Ovary (tissue), 9 donors: ENCODE results near the gene FANCC. TPM values are rescaled to one million over a fixed set of nuclear protein-coding genes. Genes with fewer than 3 reads are reported as not detected.

Experiments
- DNase-seq, 5 donors: peaks; one replicate each; pipeline ENCODE4 v3.0.0-alpha.2; 2019 to 2020
- H3K27ac ChIP-seq, 2 donors: fragments of 200-600 bp; one replicate each; pipeline versions ENCODE4 v1.5.1 to v1.8.0; 2019 to 2022
- H3K27me3 ChIP-seq: fragments of 200-600 bp; one replicate; pipeline ENCODE4 v1.8.0; 2022
- H3K36me3 ChIP-seq: fragments of 200-600 bp; sonication (generic); one replicate; pipeline ENCODE4 v1.5.1; 2019
- H3K4me1 ChIP-seq: one replicate; pipeline ENCODE4 v1.8.1; 2013; ENCODE audit warnings: mild to moderate bottlenecking, moderate library complexity; ENCODE audit not compliant: insufficient read depth
- H3K4me3 ChIP-seq: fragments of 200-600 bp; sonication (generic); one replicate; pipeline ENCODE4 v1.5.1; 2017
- H3K9me3 ChIP-seq, 2 donors: fragments of 200-600 bp in 1 of 2; sonication (generic) in 1 of 2; one replicate each; pipeline versions ENCODE4 v1.5.1 to v1.8.1; 2013 to 2019; ENCODE audit warnings: mild to moderate bottlenecking in 1 of 2, moderate library complexity in 1 of 2
- EP300 ChIP-seq: sonication (generic); formaldehyde crosslinking; IDR thresholded peaks from one replicate; pipeline ENCODE4 v1.6.1; 2017; ENCODE audit warnings: antibody characterized with exemption
- POLR2A ChIP-seq: fragments of 450-650 bp; IDR thresholded peaks from one replicate; pipeline ENCODE4 v1.6.1; 2017; ENCODE audit warnings: antibody characterized with exemption, mild to moderate bottlenecking, moderate library complexity
- WGBS, 3 donors: extraction: QIAGEN DNeasy Blood & Tissue Kit in 1 of 3; methylation state at CpG; one replicate each; pipeline versions ENCODE4 v1.1.5 to v1.1.7; 2013 to 2017; 5-methylcytosine and 5-hydroxymethylcytosine counted together
- intact Hi-C, 4 donors: fragments of 100-400 bp; cut with DNase I; formaldehyde crosslinking; loops; one replicate each; pipeline versions ENCODE4 v1.11.0 to v1.15.1; 2022 to 2023
- polyA plus RNA-seq, 2 donors: library from polyadenylated mRNA; stranded (reverse); fragments of 200-250 nt in 1 of 2; fragments of 350-450 nt in 1 of 2; fragmentation: Illumina TruSeq in 1 of 2; extraction: RNeasy Lipid Tissue Mini Kit (QIAGEN cat#74804) in 1 of 2; gene quantifications; one replicate each; pipeline ENCODE4 v1.2.3, GENCODE V29; 2013 to 2014
- total RNA-seq, 7 donors: library from RNA; depleted of rRNA in 2 of 7; stranded (reverse); fragments of >200 nt in 2 of 7; fragmentation: NEBNext Ultra II Directional in 3 of 7; extraction: Animal tissue kit (Norgen Biotek cat#: 25700) in 3 of 7; gene quantifications; one replicate each; pipeline versions ENCODE4 v1.1.0 to v1.2.4, GENCODE V29; 2016 to 2023
- TF ChIP-seq, protein P1 (sequence below), 3 donors: fragments of 450-650 bp in 2 of 3; fragments of 200-600 bp in 1 of 3; IDR thresholded peaks; one replicate each; pipeline versions ENCODE4 v1.5.1 to v1.8.0; 2016 to 2022; ENCODE audit warnings: antibody characterized with exemption in 3 of 3, mild to moderate bottlenecking in 1 of 3
- donor health status: DM: no; HTN: no; CAD: no; lungs with moderate emphysema.
- donor health status: DM: no; HTN: no; CAD: no.
- donor health status: Bipolar disorder and iron deficiency.
- donor health status: DM: yes; HTN: yes; CAD: no.
- donor health status: DM: no; HTN: no; CAD: no.
- donor health status: DM: yes; HTN: yes; CAD: no.

Gene FANCC
- total and polyA plus RNA-seq, 9 donors = 2.9 to 7.5 (median 4.9) TPM

DNA sequence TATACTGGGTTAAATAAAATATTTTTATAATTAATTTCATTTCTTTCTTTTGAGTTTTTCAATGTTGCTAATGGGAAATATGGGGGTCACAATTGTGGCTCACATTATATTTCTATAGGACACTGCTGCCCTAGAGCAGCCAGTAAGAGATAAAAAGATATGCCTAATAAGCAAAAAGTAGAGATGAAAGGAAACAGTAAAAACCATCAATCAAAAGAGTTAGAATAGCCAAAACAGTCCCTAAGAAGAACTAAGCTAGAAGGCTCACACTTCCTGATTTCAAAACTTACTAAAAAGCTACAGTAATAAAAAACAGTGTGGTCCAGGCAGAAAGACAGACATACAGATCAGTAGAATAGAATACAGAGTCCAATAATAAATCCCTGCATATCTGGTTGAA lies 104.4 kb downstream of the FANCC start:
- Histone ChIP-seq H3K9me3 (no peaks in the 10 kb centered on the region), H3K4me3 (no peak overlapping the region), H3K27ac (no peak overlapping the region), H3K27me3 (no peaks in the 10 kb centered on the region), H3K4me1 (peaks cover 3% of the 10 kb centered on the region), H3K36me3 (no peaks in the 10 kb centered on the region)
- intact Hi-C loops = no loop called here
- no peak for DNase-seq
- TF ChIP-seq POLR2A = no peak
- TF ChIP-seq, protein P1, sequence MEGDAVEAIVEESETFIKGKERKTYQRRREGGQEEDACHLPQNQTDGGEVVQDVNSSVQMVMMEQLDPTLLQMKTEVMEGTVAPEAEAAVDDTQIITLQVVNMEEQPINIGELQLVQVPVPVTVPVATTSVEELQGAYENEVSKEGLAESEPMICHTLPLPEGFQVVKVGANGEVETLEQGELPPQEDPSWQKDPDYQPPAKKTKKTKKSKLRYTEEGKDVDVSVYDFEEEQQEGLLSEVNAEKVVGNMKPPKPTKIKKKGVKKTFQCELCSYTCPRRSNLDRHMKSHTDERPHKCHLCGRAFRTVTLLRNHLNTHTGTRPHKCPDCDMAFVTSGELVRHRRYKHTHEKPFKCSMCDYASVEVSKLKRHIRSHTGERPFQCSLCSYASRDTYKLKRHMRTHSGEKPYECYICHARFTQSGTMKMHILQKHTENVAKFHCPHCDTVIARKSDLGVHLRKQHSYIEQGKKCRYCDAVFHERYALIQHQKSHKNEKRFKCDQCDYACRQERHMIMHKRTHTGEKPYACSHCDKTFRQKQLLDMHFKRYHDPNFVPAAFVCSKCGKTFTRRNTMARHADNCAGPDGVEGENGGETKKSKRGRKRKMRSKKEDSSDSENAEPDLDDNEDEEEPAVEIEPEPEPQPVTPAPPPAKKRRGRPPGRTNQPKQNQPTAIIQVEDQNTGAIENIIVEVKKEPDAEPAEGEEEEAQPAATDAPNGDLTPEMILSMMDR (IDR thresholded peaks at IDR 0.05) = no peak
- TF ChIP-seq EP300 = no peak

DNA sequence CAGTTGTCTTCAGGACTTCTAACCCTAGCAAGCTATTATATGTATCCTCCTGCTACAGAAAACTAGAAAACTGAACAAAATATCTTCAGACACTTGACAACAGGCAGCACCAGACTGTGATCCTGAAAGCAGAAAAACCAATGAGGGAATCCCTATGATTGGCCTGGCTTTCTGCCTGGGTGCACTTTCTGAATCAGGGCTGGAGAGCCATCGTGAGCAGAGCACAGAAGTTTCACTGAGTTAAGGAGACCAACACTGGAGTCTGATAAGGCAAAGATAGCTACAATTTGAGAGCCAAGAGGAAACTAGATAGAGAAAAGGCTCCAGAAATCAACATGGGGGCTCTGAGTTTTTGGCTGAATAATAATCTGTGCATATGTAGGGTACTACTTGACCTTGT lies 106.5 kb downstream of the FANCC start:
- Histone ChIP-seq H3K4me1 (peaks cover 2% of the 10 kb centered on the region), H3K27ac (no peak overlapping the region), H3K4me3 (no peak overlapping the region), H3K27me3 (no peaks in the 10 kb centered on the region), H3K9me3 (no peaks in the 10 kb centered on the region), H3K36me3 (no peaks in the 10 kb centered on the region)
- DNase-seq = no peak
- WGBS, 3 donors = 15 to 21% (median 18%) methylated on average over 1 of the region's 1 CpG
- TF ChIP-seq, protein P1 (IDR thresholded peaks at IDR 0.05) = no peak
- TF ChIP-seq POLR2A (no peak), EP300 (no peak)
- intact Hi-C loops = no loop called here

DNA sequence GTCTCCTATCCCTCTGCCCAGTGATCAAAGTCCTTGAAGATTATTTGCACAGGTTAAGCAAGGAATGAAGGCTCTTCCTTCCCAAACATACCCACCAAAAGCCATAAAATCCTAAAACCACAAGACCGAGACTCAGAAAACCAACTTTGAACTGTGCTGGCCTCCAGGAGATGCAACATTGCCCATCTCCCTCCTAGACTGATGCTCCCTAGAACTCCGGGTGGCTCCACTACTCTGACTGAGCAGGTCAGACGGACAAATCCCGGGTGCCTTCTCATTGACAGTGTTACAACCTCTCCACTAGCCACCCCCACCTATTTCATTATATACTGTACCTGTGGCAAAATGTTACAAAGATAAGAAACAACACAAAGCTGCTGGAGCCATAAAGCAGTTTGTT lies 110.1 kb downstream of the FANCC start:
- H3K27me3 ChIP-seq = no peaks in the 10 kb centered on the region
- intact Hi-C loops = no loop called here
- H3K4me3 ChIP-seq = no peak overlapping the region
- H3K9me3 ChIP-seq = no peaks in the 10 kb centered on the region
- no peak overlapping the region for H3K27ac ChIP-seq
- H3K36me3 ChIP-seq = no peaks in the 10 kb centered on the region
- H3K4me1 ChIP-seq = peaks cover 2% of the 10 kb centered on the region
- no peak for DNase-seq
- TF ChIP-seq POLR2A (no peak), EP300 (no peak)
- TF ChIP-seq, protein P1 (IDR thresholded peaks at IDR 0.05) = no peak
- WGBS, 3 donors = 90 to 96% (median 91%) methylated on average over 4 of the region's 4 CpGs

DNA sequence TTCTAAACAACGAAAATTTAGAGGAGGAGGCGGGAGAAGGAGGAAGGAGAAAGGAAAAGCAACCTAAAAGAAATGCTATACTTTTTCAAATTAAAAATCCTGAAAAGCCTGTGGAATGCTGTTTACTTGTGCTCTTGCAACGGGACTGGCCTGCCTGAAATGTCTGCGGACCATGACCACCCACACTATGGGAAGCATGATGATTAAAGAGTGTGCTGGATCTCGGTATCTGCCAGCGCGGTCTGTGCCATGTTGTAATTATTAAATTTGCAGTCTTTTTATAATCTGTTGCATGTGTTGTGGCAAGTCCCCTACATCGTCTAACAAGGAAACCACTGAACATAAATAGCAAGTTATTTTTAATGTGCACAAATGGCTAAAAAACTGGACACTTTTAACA lies 111.4 kb downstream of the FANCC start:
- Histone ChIP-seq H3K9me3 (no peaks in the 10 kb centered on the region), H3K36me3 (no peaks in the 10 kb centered on the region), H3K4me3 (no peak overlapping the region), H3K27ac (no peak overlapping the region), H3K27me3 (no peaks in the 10 kb centered on the region), H3K4me1 (peaks cover 2% of the 10 kb centered on the region)
- no peak for DNase-seq
- WGBS, 3 donors = 18 to 36% (median 21%) methylated on average over 8 of the region's 8 CpGs
- intact Hi-C loops = no loop called here
- TF ChIP-seq EP300 (no peak), POLR2A (no peak)
- TF ChIP-seq, protein P1 (IDR thresholded peaks at IDR 0.05) = no peak

DNA sequence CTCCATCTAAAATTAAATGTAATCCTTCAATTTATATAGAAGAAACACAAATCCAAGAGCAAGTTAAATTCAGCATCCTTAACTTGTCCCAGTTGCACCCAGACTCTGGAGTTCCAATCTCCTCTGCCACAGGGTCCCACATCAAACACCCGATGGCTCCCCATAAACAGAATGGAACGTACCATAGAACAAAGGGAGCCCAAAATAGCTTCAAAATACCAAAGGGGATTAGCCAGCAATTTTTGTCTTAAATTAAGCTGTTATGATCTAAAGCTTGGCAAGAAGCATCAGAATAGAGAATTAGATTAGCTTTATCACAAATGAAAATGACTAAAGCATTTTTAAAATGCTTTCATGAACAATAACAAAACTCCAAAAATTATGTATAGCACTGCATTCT lies 112.8 kb downstream of the FANCC start:
- Histone ChIP-seq H3K27me3 (no peaks in the 10 kb centered on the region), H3K27ac (no peak overlapping the region), H3K4me3 (no peak overlapping the region), H3K36me3 (no peaks in the 10 kb centered on the region), H3K9me3 (no peaks in the 10 kb centered on the region), H3K4me1 (no peaks in the 10 kb centered on the region)
- DNase-seq = no peak
- intact Hi-C loops = no loop called here
- no peak for TF ChIP-seq EP300
- no peak for TF ChIP-seq POLR2A
- WGBS, 3 donors = 23 to 41% (median 29%) methylated on average over 2 of the region's 2 CpGs
